Muscle of leg (tissue), 11 donors: ENCODE data around the gene DNAH11. TPM values are rescaled to one million over a fixed set of nuclear protein-coding genes. Genes with fewer than 3 reads are reported as not detected.
A peak's percentile ranks its signal among the peaks of the same experiment; 100 is the strongest.

Experiments
- DNase-seq: peaks from one replicate; pipeline ENCODE4 v3.0.0; 2013
- H3K27ac ChIP-seq: one replicate; pipeline ENCODE4 v1.5.1; 2013; ENCODE audit warnings: mild to moderate bottlenecking, low read length, control low read depth
- H3K27me3 ChIP-seq: one replicate; pipeline ENCODE4 v1.6.1; 2013; ENCODE audit warnings: low read length; ENCODE audit not compliant: control insufficient read depth, insufficient read depth
- H3K36me3 ChIP-seq: one replicate; pipeline ENCODE4 v1.6.1; 2013; ENCODE audit warnings: low read length; ENCODE audit not compliant: control insufficient read depth, insufficient read depth
- H3K4me1 ChIP-seq: one replicate; pipeline ENCODE4 v1.6.1; 2013; ENCODE audit warnings: low read length; ENCODE audit not compliant: control insufficient read depth, insufficient read depth
- H3K4me3 ChIP-seq: one replicate; pipeline ENCODE4 v1.5.1; 2013; ENCODE audit warnings: low read length, control low read depth
- H3K9me3 ChIP-seq: replicated peaks from 2 replicates; pipeline ENCODE4 v1.6.1; 2013; ENCODE audit warnings: low read depth, low read length; ENCODE audit not compliant: control insufficient read depth
- WGBS: methylation state at CpG from one replicate; pipeline ENCODE4 v1.1.5; 2013; ENCODE audit warnings: missing lambda C conversion rate; ENCODE audit not compliant: insufficient coverage; 5-methylcytosine and 5-hydroxymethylcytosine counted together
- polyA plus RNA-seq, 8 donors: library from polyadenylated mRNA; unstranded; fragments of 120-200 nt; gene quantifications; one replicate each; pipeline versions ENCODE4 v1.2.1 to v1.2.3, GENCODE V29; 2013; ENCODE audit warnings: inconsistent platforms in 1 of 8, low replicate concordance in 1 of 8; ENCODE audit not compliant: insufficient read length in 8 of 8, insufficient read depth in 1 of 8
- total RNA-seq: library from RNA; stranded (reverse); fragments of 120-200 nt; gene quantifications from one replicate; pipeline ENCODE4 v1.2.4, GENCODE V29; 2013

The DNAH11 gene
- total and polyA plus RNA-seq, 9 donors = 0.13 to 0.83 (median 0.54) TPM

- no peak for DNase-seq
- no peak overlapping the region for H3K27ac ChIP-seq
- peaks cover 14% of the 10 kb centered on the region for H3K27me3 ChIP-seq
- 52% methylated on average over 2 of the region's 3 CpGs for WGBS
- H3K36me3 ChIP-seq = no peaks in the 10 kb centered on the region
- H3K4me1 ChIP-seq = peaks cover 13% of the 10 kb centered on the region
- no peak overlapping the region for H3K4me3 ChIP-seq
- H3K9me3 ChIP-seq = no peaks in the 10 kb centered on the region
Measured at GRCh38 chr7:21547501-21547900, 4.7 kb downstream of the DNAH11 start.

- Histone ChIP-seq H3K27me3 (peaks cover 4% of the 10 kb centered on the region), H3K36me3 (no peaks in the 10 kb centered on the region), H3K27ac (no peak overlapping the region), H3K9me3 (no peaks in the 10 kb centered on the region), H3K4me1 (peaks cover 3% of the 10 kb centered on the region), H3K4me3 (no peak overlapping the region)
- DNase-seq = no peak
- 79% methylated on average over 2 of the region's 3 CpGs for WGBS
Measured at GRCh38 chr7:21548491-21548890, 5.7 kb downstream of the DNAH11 start.

GRCh38 chr7:21550076-21550475, 7.2 kb downstream of the DNAH11 start:
- no peak for DNase-seq
- H3K36me3 ChIP-seq = no peaks in the 10 kb centered on the region
- WGBS = 60% methylated on average over 1 of the region's 3 CpGs
- H3K4me1 ChIP-seq = no peaks in the 10 kb centered on the region
- no peak overlapping the region for H3K27ac ChIP-seq
- H3K4me3 ChIP-seq = no peak overlapping the region
- no peaks in the 10 kb centered on the region for H3K9me3 ChIP-seq
- no peaks in the 10 kb centered on the region for H3K27me3 ChIP-seq

DNA sequence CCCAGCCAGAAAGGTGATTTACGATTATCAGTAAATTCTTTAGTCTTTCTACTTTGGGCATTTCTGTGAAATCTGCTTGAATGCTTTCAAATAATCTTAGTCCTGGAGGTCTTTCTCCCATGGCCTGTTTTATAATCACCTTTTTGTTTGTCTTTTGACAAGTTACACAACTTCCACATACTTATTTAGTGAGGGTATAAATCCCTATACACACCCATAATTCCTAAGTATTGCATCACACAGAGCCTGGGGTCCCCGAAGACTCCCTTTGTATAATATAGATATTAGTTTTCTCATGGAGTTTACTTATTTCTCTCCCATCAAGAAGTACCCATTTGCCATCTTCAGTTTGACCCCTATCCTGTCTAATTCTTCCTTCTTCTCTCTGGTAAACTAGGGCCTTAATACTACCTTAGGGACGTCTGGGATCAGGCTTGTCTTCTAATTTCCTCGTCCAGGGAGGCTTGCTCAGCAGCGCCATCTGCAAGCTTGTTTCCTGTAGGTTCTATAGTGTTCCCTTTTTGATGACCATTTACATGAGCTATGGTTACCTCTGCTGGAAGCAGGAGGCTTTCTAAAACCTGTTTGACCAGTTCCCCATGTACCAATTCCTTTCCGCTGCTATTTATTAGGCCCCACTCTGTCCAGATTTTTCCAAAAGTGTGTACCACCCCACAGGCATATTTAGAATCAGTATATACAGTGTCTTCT, 8.1 kb downstream of the DNAH11 start:
- H3K27me3 ChIP-seq = no peaks in the 10 kb centered on the region
- no peaks in the 10 kb centered on the region for H3K9me3 ChIP-seq
- WGBS = 51% methylated on average over 2 of the region's 6 CpGs
- DNase-seq = no peak
- H3K27ac ChIP-seq = no peak overlapping the region
- no peaks in the 10 kb centered on the region for H3K36me3 ChIP-seq
- no peak overlapping the region for H3K4me3 ChIP-seq
- no peaks in the 10 kb centered on the region for H3K4me1 ChIP-seq

DNA sequence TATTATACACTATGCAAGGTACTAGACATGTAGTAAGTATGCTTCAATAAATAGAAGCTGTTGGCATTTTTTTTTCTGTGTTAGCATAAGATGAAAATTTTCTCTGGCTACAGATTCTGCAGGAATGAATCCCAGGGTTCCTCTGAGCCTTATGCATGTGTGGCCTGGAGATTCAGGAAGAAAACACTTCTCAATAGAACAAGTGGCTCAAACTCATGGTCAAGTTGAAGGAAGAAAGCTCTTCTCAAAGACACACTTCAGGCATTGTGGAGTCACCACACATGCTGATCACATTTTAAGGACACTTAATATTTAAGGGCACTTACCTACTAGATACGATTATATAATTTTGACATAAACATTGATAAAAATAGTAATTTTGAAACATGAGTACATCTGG, 19.5 kb downstream of the DNAH11 start:
- DNase-seq = no peak
- no peaks in the 10 kb centered on the region for H3K27me3 ChIP-seq
- no peak overlapping the region for H3K27ac ChIP-seq
- no peaks in the 10 kb centered on the region for H3K4me1 ChIP-seq
- H3K4me3 ChIP-seq = no peak overlapping the region
- no peaks in the 10 kb centered on the region for H3K36me3 ChIP-seq
- no peaks in the 10 kb centered on the region for H3K9me3 ChIP-seq
- WGBS = no CpG with 5 or more reads among the region's 1 CpG

GRCh38 chr7:21565614-21566013, 22.8 kb downstream of the DNAH11 start:
- H3K4me1 ChIP-seq = no peaks in the 10 kb centered on the region

GRCh38 chr7:21566094-21566493, 23.3 kb downstream of the DNAH11 start:
- Histone ChIP-seq H3K36me3 (no peaks in the 10 kb centered on the region), H3K4me1 (no peaks in the 10 kb centered on the region), H3K4me3 (no peak overlapping the region), H3K9me3 (no peaks in the 10 kb centered on the region), H3K27me3 (no peaks in the 10 kb centered on the region), H3K27ac (no peak overlapping the region)
- WGBS = 83% methylated on average over 1 of the region's 4 CpGs
- no peak for DNase-seq

More at GRCh38 chr7:21565614-21566013, 22.8 kb downstream of the DNAH11 start:
- H3K9me3 ChIP-seq = no peaks in the 10 kb centered on the region
- no peak for DNase-seq
- no peak overlapping the region for H3K27ac ChIP-seq
- 89% methylated on average over 5 of the region's 7 CpGs for WGBS
- no peaks in the 10 kb centered on the region for H3K27me3 ChIP-seq
- no peak overlapping the region for H3K4me3 ChIP-seq
- no peaks in the 10 kb centered on the region for H3K36me3 ChIP-seq

DNA sequence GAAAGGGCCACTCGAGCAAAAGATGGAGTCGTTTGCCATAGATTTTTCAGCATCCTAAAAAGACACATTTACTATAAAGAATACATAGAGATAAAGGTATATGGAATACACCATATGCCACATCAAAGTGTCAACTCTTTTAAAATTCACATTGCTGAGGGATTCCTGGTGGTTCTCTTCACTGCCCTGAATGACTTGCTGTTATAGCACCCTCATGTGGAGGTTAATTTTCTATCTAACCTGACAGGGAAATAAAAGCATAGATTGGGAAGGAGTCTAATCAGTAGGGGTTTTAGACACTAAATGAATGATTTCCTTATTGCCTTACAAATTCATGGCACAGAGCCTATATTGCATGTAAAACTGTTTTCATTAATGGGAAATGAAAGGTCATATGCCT, 25.9 kb downstream of the DNAH11 start:
- no peaks in the 10 kb centered on the region for H3K36me3 ChIP-seq
- no peaks in the 10 kb centered on the region for H3K27me3 ChIP-seq
- H3K9me3 ChIP-seq = no peaks in the 10 kb centered on the region
- no peak overlapping the region for H3K27ac ChIP-seq
- H3K4me3 ChIP-seq = no peak overlapping the region
- no peaks in the 10 kb centered on the region for H3K4me1 ChIP-seq
- DNase-seq = peak; percentile 2
- WGBS = no CpG with 5 or more reads among the region's 2 CpGs

- Histone ChIP-seq H3K27ac (no peak overlapping the region), H3K27me3 (no peaks in the 10 kb centered on the region), H3K4me3 (no peak overlapping the region), H3K9me3 (no peaks in the 10 kb centered on the region), H3K4me1 (no peaks in the 10 kb centered on the region), H3K36me3 (no peaks in the 10 kb centered on the region)
- 86% methylated on average over 5 of the region's 7 CpGs for WGBS
- no peak for DNase-seq
Measured at GRCh38 chr7:21572331-21573313, 29.8 kb downstream of the DNAH11 start.

DNA sequence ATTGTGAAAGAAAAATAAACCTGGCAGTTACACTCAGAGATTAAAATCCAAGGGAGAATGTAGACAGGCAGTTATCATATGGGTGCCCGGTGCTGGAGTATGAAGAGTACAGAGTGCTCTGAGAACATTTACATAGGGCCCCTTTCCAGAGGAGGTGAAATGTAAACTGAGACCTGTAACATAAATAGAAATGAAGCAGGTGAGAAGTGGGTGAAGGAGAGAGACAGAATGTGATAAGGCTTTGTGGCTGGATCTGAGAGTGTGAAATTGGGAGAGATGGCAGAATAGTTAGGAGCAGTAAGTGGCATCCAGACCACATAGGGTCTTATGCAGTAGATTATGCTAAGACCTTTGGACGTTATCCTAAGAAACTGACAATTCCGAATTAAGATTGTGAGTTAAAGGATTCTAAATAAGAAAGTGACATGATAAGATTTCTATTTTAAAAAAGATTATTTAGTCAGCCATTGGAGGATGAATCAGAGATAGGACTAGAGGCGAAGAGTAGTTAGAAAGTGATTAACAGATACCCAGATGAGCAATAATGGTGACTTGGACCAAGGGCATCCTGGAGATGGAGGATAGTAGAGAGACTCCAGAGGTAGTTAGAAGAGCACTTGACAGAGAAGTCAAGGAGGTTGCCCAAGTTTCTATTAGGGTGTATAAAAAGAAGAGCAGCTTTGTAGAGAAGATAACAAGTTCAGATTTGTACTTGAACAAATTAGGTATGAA, 36.7 kb downstream of the DNAH11 start:
- H3K9me3 ChIP-seq = no peaks in the 10 kb centered on the region
- H3K27me3 ChIP-seq = no peaks in the 10 kb centered on the region
- DNase-seq = no peak
- no peaks in the 10 kb centered on the region for H3K4me1 ChIP-seq
- H3K36me3 ChIP-seq = no peaks in the 10 kb centered on the region
- WGBS = 86% methylated on average over 4 of the region's 4 CpGs
- H3K4me3 ChIP-seq = no peak overlapping the region
- no peak overlapping the region for H3K27ac ChIP-seq
